ENCODE measurements around the gene C9.
"Not testable (repeated sequence)": the region's sequence is repeated elsewhere in the genome, so short reads cannot be mapped to it uniquely, and the experiment has no call there.

Gene C9

DNA sequence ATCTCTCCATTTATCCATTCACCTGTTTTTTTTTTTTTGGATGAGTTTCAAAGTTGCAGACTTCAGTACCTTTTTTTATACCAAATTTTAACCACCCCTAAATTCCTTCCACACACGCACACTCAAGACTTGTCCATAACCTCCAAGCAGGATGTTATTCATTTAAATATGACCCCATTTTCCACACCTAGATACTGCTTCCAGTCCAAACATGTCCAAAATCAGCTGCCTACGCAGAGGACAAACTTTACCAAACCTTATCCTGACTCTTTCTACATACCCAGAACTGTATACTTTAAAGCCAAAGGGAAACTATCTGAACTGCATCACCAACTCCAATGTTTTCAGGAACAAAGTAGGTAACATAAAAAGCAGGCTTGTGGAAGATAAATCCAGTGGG is 108.9 kb downstream of the C9 start:
- no peak for DNase-seq

DNA sequence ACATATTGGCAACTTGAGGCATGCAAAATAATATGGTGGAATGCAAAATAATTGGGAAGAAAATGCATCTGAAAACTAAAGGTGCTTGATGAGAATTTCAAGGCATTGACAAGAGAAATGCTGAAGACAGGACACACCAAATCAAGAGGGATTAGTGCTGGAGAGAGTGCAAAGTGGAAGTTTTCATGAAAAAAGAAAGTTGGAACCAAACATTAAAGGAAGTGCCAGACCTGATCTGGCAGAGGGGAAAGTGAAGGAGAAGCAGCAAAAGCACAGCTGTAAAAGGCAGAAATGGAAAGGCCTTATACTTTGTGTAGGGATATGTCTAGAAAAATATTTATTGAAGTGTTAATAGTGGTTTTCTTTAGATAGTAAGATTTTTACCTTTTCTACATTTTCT is 109.6 kb downstream of the C9 start:
- DNase-seq = no peak

DNA sequence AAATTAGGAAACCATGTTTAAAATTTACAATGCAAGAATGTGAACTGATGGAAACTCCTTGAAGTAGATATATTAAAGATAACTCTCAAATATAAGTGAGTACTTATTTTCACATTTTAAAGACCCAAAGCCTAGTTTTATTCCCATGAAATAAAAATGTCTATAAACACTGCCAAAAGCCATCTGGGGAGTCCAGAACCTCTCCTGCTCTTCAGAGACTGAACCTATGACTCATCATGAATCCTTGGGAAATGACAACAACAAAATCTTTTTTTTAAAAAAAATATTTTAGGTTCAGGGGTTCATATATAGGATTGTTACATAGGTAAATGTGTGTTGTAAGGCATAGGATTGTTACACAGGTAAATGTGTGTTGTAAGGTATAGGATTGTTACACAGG is 111.1 kb downstream of the C9 start:
- DNase-seq = no peak

DNA sequence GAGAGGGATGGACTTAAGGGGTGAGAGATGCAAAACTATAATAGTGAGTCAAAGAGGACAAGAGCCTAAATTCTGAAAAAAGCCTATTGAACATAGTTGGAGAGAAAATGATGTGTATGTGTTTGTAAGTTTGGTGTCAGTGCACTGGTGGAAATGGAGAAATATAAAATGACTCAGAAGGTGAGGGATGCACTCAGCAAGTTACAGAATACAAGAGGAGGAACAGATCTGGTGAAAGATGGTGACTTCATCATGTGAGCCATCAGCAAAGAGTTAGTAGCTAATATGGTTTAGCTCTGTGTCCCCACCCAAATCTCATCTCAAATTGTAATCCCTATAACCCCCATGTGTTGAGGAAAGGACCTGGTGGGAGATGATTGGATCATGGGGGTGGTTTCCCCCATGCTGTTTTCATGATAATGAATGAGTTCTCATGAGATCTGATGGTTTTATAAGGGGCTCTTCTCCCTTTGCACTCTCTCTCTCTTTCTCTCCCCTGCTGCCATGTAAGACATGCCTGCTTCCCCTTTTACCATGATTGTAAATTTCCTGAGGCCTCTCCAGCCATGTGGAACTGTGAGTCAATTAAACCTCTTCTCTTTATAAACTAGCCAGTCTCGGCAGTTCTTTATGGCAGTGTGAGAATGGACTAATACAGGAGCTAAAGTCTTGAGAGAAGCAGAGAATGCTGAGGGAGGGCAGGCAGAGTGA is 114.6 kb downstream of the C9 start:
- no peak for DNase-seq

DNA sequence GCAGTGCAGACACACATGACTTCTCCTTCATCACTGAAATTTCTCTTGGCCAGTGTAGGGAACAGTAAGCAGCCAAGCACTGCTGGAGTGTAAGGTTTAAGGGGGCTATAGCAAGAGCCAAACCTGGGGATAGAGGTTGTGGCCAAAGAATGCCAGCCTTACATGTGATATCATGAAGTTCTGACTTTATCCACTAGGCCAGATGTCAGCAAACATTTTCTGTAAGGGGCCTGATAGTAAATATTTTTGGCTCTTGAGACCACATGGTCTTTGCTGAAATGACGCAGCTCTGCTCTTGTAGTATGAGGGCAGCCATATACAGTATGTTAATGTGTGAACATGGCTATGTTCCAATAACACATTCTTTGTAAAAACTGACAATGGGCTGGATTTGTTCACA is 115.2 kb downstream of the C9 start:
- DNase-seq = no peak

DNA sequence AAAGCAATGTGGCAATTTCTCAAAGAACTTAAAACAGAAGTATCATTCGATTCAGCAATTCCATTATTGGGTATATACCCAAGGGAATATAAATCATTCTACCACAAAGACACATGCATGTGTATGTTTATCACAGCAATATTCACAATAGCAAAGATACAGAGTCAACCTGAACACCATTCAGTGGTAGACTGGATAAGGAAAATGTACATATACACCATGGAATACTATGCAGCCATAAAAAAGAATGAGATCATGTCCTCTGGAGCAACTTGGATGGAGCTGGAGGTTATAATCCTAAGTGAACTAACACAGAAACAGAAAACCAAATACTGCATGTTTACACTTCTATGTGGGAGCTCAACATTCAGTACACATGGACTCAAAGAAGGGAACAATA is 123.5 kb downstream of the C9 start:
- no peak for DNase-seq

DNA sequence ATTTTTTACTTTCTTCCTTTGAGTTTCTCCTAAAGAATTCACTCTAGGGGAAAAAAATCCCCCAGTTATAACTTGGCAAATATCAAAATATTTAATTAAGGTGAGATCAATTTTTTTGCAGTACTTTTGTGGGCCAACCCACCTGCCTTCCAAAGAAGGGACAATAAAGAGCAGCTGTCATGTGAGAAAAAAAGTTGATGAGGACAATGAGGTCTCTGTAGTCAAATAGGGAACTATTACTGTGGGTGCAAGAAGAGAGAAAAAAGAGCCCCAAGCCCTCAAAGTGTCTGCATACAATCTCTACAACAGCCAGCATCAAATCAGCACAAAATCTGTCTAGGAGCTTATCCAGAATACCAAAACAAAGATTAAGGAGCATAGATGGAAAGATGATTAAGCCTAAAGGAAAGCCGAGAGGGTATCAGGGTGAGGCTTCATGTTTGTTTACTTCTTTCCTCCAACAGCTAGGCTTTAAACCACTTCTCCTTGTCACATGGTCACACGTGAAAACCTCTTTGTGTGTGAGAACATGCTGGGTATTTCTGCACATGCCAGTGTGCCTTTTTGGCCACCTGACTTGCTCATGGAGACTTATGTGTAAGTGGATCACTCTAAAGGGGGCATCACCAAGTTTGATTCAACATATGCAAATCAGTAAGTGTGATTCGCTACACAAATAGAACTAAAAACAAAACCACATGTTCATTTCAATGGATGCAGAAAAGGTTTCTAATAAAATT is 125.8 kb downstream of the C9 start:
- no peak for DNase-seq

DNA sequence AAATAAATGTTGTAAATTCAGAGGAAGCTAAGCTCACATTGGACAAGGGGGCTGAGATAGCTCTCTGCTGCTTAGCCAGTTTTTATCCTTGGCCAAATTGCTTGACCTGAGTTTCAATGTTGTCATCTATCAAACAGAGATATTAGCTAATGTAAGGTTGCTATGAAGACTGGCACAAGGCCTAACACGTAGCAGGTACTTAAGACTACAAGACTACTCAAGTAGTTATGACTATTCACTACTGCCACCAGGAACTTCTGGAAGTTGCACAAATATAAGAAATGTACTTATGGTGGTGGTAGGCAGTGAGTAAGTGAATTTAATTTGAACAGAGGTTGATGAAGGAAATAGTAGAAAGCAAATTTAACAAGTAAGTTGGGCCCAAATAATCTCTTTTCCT is 127.6 kb downstream of the C9 start:
- DNase-seq = no peak

DNA sequence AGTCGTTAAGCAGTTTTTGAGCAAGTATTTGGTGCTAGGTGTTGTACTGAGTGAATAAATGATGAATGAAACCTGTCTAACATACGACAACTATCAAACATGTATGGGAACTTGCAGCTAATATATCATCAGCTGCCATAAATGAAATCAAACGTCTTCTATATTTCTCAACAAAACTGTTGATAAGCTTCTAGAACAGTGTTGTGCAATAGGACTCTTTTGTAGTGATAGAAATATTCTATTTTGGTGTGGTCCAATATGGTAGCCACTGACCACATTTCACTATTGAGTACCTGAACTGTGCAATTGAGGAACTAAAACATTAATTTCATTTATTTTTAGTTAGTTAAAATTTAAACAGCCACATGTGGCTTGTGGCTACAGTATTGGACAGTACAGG is 128.6 kb downstream of the C9 start:
- DNase-seq = no peak

DNA sequence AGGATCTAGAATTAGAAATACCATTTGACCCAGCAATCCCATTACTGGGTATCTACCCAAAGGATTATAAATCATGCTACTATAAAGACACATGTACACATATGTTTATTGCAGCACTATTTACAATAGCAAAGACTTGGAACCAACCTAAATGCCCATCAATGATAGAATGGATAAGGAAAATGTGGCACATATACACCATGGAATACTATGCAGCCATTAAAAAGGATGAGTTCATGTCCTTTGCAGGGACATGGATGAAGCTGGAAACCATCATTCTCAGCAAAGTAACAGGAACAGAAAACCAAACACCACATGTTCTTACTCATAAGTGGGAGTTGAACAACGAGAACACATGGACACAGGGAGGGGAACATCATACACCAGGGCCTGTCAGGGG is 129.8 kb downstream of the C9 start:
- not testable (repeated sequence) for DNase-seq
